NCI-H128 (cell line): Measurements from ENCODE around the gene COL4A1.

Experiments
- DNase-seq: peaks from one replicate; lab custom pipeline; 2025; ENCODE audit not compliant: unreplicated experiment; lab: John Stamatoyannopoulos, UW

COL4A1 gene

GRCh38 chr13:110276553-110276950 lies 30.4 kb downstream of the COL4A1 start:
- no peak for DNase-seq

- DNase-seq = no peak
Observed at GRCh38 chr13:110275931-110276552, 30.9 kb downstream of the COL4A1 start.

- DNase-seq = no peak
Observed at GRCh38 chr13:110274687-110275086, 32.3 kb downstream of the COL4A1 start.

GRCh38 chr13:110273254-110273653 lies 33.7 kb downstream of the COL4A1 start:
- no peak for DNase-seq

GRCh38 chr13:110272651-110273050 lies 34.3 kb downstream of the COL4A1 start:
- DNase-seq = no peak

GRCh38 chr13:110272227-110272626 lies 34.7 kb downstream of the COL4A1 start:
- no peak for DNase-seq

GRCh38 chr13:110271313-110271712 lies 35.6 kb downstream of the COL4A1 start:
- no peak for DNase-seq

GRCh38 chr13:110270507-110270906 lies 36.5 kb downstream of the COL4A1 start:
- DNase-seq = no peak

GRCh38 chr13:110269509-110270185 lies 37.3 kb downstream of the COL4A1 start:
- no peak for DNase-seq

- DNase-seq = no peak
Observed at GRCh38 chr13:110268576-110269185, 38.3 kb downstream of the COL4A1 start.

GRCh38 chr13:110268061-110268460 lies 38.9 kb downstream of the COL4A1 start:
- no peak for DNase-seq

- no peak for DNase-seq
Observed at GRCh38 chr13:110266983-110267382, 40.0 kb downstream of the COL4A1 start.

GRCh38 chr13:110266431-110266809 lies 40.5 kb downstream of the COL4A1 start:
- no peak for DNase-seq

GRCh38 chr13:110265682-110266430 lies 41.1 kb downstream of the COL4A1 start:
- DNase-seq = no peak

- DNase-seq = no peak
Observed at GRCh38 chr13:110265341-110265681, 41.6 kb downstream of the COL4A1 start.

- DNase-seq = no peak
Observed at GRCh38 chr13:110264685-110265275, 42.2 kb downstream of the COL4A1 start.

- DNase-seq = no peak
Observed at GRCh38 chr13:110263888-110264287, 43.1 kb downstream of the COL4A1 start.

- DNase-seq = no peak
Observed at GRCh38 chr13:110263404-110263803, 43.6 kb downstream of the COL4A1 start.

- DNase-seq = no peak
Observed at GRCh38 chr13:110262508-110263291, 44.3 kb downstream of the COL4A1 start.

GRCh38 chr13:110262082-110262436 lies 44.9 kb downstream of the COL4A1 start:
- DNase-seq = no peak
